RPMI7951 (cell line): ENCODE measurements around the gene NFATC4. TPM values are rescaled to one million over a fixed set of nuclear protein-coding genes. Genes with fewer than 3 reads are reported as not detected.
A peak's percentile ranks its signal among the peaks of the same experiment; 100 is the strongest.

Source experiments
- DNase-seq: peaks from one replicate; pipeline ENCODE4 v3.0.0-alpha.2; 2012; ENCODE audit warnings: low read depth
- total RNA-seq: library from RNA; depleted of rRNA; stranded (reverse); fragments of >200 nt; shearing (Covaris generic); gene quantifications from 2 replicates; pipeline ENCODE4 v1.2.3, GENCODE V29; 2014

The NFATC4 gene
- total RNA-seq, 1 experiment from 2014 or later = 10.6 TPM

DNA sequence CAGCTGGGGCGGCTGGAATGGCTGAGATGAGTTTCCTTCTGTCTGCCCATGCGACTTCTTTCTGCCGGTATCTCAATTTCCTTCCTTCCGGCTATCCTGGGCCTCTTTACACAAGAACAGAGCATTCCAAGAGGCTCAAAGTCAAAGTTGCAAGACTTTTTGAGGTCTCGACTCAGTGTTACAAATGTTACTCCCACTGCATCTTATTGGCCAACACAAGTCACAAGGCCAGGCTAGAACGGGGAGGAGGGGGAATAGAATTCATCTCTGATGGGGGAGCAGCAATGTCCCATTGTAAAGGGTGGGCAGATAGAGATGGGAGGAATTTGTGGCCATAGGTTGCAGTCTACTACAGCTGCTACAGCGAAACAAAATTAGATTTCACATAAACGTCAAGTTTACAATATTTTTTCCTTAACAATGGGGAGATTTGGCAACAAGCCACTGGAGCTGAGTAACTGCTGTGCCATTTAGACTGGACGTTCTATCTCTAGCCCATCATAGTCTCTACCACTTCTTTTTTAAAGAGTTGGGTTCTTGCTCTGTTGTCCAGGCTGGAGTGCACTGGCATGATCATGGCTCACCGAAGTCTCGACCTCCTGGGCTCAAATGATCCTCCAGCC is 21.4 kb downstream of the NFATC4 start:
- peak; percentile 35 for DNase-seq

DNA sequence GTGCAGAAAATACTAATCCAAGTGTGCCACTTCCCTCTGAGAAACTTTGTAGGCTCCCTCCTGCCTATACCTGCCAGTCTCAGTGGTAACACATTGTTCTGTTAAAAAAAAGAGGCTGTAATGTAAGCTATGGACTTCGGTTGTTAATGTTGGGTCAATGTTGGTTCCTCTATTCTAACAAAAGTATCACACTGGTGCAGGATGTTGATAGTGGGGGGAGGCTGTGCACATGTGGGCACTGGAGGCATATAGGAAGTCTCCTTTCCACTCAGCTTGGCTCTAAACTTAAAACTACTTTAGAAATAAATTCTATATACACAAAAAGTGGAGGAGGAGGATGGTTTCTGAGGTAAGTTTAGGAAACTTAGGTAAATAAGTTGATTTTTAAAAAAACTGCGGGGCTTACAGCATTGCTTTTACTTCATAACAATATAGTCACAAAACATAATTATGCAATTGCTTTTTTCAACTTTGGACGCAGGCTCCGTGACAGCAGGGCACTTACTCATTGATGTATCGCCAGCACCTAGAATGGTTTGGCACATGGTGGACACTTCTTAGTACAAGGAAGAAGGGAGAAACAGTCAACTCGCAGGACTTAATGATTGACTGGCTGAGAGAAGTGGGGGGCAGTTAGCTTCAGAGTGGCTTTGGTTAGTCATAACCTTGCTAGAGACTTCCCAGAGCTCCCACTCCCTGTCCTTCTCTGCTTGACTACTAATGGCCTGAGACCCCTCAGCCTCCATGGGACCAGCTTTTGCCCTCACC is 22.9 kb downstream of the NFATC4 start:
- DNase-seq = no peak

DNA sequence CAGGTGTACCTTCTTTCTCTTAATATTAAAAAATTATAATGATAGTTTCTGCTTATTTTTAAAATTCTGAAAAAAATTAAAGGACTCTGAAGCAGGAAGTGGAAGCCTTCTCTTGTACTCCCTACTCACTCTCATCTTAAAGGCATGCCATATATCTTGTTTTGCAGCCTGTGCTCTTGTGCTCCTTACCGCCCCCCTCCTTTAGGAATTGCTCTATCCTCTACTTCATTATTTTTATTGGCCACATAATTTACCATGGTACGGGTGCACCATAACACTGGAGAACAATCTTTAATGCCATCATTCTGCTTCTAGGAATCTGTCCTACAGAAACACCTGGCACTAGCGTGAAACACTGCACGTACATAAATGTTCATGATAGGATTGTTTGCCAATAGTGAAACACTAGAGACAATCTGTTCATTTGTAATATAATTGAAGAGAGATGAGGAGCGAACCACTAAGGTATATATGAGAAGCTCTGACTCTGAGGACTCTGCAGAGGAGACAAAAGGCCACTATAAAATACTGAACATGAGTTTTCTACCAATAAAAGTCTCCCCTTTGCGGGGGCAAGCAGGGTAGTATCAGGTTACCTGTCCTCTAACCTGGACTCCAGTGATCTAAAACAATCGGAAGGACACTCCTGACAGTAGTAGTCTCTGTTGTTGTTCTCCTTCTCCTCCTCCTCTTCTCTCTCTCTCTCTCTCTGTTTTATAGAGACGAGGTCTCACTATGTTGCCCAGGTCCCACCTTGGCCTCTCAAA is 24.5 kb downstream of the NFATC4 start:
- no peak for DNase-seq

DNA sequence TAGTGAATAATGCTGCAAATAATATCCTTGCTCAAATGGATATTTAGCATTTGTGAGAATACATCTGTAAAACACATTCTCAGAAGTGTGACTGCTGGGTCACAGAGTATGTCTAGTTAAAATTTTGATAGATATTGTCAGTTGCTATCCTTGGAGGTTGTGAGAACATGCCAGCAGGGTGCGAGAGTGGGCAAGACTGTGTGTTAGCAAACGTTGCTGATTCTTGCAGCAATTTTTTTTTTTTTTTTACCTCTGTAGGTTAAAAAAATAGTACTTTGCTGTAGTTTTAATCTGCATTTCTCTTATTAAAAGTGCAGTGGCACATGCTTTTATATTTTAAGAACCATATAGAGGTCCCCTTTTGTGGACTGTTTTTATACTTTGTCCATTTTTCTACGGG is 26.3 kb downstream of the NFATC4 start:
- DNase-seq = no peak

DNA sequence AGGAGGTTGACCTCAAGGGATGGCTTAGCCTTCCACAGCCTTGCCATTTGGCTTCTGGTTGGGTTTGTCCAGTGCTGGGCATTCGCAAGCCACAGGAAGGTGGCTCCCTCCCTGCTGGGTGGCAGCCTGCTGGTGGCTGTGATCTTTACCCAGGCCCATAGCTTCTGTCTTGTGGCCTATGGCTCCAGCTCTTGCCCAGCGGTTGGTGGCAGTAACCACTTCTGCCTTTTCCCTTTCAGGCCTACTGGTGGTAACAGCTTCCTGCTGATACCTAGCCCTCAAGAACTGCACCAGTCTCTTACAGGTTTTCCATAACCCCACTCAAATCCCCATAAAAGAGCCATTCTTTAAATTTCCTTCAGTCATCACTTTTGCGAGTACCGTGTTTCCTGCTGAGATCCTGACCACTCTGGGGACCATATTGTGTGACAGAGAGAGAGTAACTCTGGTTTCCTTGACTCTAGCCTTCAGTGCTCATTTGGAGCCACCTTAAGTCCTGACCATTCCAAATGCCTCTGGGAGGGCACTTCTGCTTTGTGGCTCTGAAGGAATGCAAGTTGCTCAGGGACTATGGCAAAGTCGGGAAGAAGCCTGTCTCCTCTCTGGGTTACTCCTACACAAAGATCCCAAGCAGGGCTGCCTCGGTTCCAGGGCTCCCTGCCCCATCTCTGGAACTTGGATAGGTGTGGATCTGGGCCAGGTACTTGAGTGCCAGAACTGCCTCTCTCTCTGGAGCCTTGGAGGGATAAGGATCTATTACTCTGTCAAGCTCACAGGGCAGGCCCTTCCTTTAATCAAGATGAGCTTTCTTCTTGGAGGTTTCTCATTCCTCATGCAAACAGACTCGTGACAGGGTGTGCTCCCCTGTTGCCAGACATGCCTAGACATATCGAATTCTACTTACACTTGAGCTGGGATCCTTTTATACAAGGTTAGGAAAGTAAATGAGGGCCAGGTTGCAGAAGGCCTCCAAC is 27.9 kb downstream of the NFATC4 start:
- DNase-seq = no peak

DNA sequence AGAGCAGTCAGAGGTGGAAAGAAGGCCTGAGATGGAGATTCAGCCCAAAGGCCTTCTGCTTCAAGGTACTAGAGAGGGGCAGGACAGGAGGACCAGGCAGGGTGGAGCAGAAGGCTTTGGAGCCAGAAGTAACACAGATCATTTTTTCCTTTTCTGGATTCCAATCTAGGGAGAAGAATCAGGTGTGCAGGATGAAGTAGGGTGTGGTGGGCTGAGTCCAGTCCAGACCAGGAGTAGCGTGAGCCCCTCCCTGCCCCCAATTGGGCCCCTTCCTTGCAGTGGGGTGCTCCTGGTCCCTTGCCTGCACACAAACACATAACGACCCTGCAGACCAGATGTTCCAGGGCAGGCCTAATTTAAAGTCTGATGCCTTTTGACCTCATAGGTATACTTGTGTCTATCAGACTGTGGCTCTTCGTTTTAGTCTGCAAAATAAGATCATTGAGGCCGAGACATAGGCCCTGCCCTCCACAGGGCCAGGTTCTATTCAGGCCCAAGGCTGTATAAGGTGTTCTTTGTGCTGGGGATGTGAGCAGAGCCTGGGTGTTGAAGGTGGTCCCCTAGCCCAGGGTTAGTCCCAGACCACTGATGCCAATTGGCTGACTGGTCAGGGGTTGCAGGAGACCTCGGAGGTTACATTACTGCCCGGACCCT is 29.8 kb downstream of the NFATC4 start:
- DNase-seq = no peak

DNA sequence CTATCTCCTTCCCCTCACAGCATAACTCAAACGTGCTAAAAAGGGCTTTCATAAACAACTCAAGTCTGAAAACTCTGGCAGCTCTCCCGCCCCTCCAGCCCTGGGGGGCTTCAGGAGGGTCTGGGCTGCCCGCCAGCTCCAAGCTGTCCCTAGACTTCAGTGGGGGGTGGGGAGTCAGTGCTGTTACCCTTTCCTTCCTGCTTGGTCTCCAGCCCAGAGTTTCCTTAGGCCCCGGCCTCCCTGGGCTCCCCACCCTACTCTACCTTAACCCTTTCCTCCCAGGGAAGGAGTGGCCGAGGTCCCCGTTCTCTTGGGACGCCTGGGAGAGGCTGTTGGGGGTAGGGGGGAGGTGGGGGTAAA is 30.3 kb downstream of the NFATC4 start:
- no peak for DNase-seq

DNA sequence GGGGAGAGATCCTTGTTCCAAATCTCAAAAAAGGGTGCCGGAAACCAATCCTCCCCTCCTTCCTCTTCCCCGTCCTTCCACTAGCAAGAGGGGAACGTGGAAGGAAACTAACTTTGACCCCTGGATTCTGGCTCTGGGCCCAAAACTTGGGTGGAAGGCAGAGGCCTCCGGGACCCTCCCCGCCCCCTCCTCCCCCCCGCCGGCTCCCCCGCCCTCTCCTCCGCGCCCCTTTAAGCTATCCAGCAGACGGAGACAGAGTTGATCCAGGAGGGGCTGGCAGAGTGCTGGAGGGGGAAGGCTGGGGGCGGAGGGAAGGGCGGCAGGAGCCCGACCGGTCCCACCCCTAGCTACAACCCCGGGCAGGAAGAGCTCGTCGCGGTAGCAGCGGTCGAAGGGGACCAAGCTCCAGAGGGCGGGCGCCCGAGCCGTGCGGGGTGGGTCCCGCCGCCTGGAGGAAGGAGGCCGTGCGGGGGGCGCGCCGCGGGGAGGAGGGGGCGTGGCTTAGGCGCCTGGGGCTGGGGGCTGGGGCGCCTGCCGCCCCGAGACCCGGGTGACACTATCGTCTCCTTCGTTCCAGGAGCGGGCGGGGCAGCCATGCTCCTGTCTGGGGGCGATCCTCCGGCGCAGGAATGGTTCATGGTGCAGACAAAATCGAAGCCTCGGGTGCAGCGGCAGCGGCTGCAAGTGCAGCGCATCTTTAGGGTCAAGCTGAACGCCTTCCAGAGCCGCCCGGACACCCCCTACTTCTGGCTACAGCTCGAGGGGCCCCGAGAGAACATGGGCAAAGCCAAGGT is 30.9 kb downstream of the NFATC4 start, which contains the start of gene NYNRIN:
Gene NYNRIN, plus strand, starts transcription at position 351 of the 794 bp plus-strand sequence. Its CDS starts 244 bp downstream, at position 595.
- peak; percentile 17 for DNase-seq

DNA sequence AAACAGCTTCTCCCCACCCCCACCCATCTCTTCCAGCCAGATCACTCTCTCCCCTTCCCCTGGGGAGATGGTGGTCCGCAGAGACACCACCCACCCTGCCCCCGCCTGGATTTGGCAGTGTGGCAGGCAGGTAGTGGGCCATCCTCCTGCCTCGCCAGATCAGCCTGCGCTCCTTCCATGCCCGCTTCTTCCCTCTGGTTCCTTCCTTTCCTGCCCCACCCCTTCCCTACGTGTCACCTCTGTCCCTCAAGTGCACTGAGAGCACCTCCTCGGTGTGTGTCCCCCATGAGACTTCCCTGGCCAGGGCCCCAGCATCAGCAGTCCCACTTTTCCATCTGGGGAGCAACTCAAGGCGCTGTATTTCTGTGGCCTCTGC is 31.5 kb downstream of the NFATC4 start:
- no peak for DNase-seq

DNA sequence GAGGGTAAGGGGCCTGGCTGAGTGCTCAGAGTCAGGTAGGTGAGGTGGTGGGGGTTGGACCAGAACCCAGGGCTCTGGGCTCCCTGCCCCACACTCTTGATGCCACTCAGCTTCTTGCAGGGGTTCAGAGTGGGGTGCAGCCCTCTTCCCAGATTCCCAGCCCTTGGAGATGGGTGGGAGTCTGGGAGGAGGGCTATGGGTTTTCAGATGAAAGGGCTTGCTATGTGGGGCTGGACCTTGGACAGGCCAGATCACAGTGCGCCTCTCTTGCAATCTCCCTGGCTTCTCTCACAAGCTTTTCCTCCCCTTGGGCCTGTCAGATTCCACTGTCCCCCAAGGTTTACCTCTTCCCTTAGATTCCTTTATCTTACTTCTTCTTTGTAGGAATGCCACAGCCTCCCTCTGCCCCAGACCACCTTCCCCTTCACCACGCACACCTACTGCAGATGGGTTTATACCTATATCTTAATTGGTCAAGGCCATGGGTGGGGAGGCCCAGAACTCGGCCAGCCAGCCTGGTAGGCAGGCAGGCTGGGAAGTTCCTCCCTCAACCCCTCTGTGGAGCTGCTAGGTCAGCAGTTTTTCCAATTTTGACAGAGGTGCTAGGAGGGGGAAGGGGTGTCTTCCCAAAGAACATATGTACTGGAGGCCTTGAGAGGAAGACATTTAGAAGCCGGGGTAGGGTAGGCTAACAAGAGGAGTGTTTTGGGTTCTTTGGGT is 32.2 kb downstream of the NFATC4 start:
- DNase-seq = no peak

DNA sequence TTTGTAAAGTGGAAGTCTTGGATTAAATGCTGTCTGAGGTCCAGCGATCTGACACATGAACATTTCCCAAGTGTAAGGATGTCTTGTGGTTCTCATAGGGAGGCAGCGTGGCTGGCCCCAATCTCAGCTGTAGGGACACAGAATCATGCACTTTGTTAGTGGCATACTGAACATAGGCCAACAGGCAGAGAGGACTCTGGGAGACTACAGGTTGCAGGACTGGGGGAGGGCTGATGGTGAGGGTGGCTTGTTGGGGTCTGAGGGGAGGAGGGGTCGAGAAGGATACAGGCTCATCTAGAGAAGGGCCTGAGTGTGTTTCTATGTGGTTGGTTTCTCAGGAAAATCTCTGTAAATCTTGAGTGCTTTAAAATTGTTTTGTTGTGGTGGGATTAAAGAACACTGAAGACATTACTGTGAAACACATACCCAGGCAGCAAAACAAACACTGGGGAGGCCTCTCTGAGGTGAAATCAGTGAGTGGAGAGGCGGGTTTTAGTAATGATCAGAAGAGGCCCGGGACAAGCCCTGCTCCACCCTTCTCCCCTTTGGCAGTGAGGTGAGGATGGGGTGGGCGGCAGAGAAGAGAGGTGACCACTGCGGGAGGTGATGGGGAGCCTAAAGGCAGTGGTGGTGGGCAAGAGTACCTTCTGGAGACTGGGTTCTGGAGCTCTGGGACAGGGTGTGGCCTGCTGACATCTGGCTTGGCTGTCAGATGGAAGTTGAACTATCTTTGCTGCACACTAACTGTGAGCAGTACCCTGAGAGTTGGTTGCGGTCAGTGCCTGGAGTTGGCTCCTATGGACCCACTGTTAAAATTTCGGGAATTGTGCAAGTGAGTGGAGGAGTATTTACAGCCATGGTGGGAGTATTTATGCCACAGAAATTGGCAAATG is 34.1 kb downstream of the NFATC4 start:
- no peak for DNase-seq

DNA sequence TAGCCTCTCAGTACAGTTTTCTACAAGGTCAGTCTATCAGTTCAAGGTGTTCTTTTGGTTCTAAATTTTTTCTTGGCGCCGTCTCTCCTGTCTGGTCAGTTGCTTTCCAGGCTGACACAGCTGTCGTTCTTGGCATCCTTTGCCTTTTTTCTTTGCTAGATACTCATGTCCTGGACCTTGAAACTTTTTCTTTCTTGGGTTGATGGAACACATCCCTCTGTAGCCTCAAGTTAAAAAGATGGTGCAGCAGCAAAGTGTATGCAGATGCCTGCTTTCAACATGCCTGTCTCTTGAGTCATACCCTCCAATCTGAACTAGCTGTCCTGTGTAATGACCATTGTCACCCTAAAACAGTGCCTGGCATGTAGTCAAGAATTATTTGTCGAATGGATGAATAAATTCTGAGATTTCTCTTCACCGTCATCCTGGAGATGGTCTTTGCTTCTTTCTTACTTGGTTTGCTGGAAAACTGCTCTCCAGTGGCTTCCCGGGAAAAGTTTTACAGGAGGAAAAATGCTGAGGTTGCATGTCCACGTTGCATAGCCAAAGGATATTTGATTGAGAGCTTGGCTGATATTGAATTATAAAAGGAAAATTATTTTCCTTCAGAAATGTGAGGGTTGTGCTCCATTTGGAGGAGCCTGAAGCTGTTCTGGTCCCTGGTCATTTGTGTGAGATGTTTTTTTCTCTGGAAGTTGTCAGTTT is 35.5 kb downstream of the NFATC4 start:
- DNase-seq = peak; percentile 61

DNA sequence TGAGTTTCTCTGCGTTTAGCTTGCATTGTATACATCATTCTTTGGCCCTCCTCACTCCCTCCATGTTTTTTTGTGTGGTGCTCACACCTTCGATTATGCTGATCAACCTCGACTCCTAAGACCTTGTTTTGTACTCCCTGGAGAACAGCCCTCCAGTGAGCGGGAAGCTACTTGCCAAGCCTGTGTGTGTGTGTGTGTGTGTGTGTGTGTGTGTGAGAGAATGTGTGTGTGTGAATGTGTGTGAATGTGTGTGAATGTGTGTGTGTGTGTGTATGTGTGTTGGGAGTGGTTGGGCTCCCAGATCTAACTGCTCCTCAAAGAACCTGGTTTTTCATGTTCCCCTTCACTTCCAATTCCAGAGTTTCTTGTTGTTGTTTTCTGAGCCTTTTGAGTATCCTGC is 36.8 kb downstream of the NFATC4 start:
- no peak for DNase-seq

DNA sequence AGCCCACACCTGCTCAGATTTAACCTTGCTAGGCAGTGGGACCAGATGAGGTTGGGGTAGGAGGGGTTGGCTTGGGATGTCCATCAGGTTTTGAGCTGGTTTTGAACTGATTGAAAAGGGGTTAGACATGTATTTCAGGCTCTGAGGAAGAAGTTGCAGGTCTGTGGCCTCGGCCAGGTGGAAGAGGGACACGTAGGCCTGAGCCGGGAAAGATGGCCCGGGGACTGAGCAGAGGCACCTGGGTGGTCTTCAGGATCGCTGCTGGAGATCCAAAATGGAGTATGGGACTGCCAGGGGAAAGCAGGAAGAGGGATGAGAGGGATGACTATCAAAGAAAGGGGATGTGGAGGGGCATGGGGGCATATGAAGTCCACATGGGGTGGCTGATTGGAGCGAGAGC is 38.4 kb downstream of the NFATC4 start:
- no peak for DNase-seq

DNA sequence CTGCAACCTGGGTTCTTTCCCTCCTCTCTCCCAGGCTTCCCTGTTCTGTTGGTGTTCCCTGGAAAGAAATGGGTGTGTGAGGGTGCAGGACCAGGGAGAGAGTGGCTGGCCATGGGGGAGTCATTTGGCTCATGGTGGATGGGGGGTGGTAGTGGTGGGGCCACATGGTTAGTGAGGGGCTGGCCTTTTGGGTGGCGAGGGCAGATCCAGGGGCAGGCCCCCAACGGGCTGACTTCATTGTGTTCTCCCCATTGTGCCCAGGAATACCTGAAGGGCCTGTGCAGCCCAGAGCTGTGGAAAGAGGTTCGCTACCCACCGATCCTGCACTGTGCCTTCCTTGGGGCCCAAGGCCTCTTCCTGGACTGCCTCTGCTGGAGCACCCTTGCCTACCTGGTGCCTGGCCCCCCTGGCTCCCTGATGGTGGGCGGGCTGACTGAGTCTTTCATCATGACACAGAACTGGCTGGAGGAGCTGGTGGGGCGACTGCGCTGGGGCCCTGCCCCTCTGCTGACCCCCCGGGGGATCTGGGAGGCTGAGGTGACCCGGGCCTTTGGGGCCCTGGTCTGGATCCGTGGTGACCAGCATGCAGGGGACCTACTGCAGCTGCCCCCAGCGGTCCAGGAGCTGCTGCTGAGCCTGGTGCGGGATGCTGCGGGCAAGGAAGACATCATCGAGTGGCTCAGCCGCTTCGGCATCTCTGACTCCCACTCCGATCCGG is 39.8 kb downstream of the NFATC4 start:
- DNase-seq = no peak

DNA sequence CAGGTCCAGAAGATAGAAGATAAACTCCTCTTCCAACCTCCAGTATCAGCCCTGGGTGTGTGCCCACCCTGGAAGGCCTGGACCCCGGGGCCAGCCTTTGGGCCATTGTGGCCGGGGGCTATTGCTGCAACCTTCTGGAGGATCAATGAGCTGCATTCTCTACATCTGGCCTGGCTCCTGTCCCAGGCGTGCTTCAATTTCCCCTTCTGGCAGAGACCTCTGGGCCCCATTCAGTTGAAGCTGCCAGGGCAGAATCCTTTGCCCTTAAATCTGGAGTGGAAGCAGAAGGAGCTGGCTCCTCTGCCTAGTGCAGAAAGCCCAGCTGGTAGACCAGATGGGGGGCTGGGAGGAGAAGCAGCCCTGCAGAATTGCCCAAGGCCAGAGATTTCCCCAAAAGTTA is 40.8 kb downstream of the NFATC4 start:
- DNase-seq = no peak

DNA sequence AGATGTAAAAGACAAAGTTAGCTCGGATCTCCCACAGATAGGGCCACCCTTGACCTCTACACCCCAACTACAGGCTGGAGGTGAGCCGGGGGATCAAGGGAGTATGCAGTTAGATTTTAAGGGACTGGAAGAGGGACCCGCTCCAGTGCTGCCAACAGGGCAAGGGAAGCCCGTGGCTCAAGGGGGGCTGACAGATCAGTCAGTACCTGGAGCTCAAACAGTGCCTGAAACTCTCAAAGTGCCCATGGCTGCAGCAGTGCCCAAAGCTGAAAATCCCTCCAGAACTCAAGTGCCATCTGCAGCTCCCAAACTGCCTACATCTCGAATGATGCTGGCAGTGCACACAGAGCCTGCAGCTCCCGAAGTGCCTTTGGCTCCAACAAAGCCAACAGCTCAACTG is 41.2 kb downstream of the NFATC4 start:
- DNase-seq = no peak
